Measurements from ENCODE around the gene IRGQ. TPM values are rescaled to one million over a fixed set of nuclear protein-coding genes. Genes with fewer than 3 reads are reported as not detected.

Gene IRGQ
- total and polyA plus RNA-seq, 12 donors = 7.0 to 57.9 (median 21.5) TPM

- TF ChIP-seq POLR2A (IDR thresholded peaks at IDR 0.05) (no peak), CTCF (IDR thresholded peaks at IDR 0.05) (no peak)
- Histone ChIP-seq H3K4me3 (no peak overlapping the region), H3K27ac (no peak overlapping the region), H3K4me1 (replicated peaks in 1 of 2) (peaks cover 9 to 34% of the 10 kb centered on the region in 2 donors), H3K9me3 (replicated peaks in 1 of 3) (no peaks in the 10 kb centered on the region), H3K27me3 (no peaks in the 10 kb centered on the region), H3K36me3 (replicated peaks in 1 of 2) (no peaks in the 10 kb centered on the region)
- DNase-seq = no peak
- WGBS, 4 donors = 86 to 92% (median 88%) methylated on average over 3 of the region's 3 CpGs
- intact Hi-C loops (cut with DNase I) = no loop called here
These were observed 17.1 kb downstream of the IRGQ start for GRCh38 chr19:43578787-43579186.

- Histone ChIP-seq H3K36me3 (replicated peaks in 1 of 2) (no peaks in the 10 kb centered on the region), H3K27me3 (no peaks in the 10 kb centered on the region), H3K27ac (peak overlapping the region in 2 of 5 donors; percentile 66 to 71), H3K4me1 (replicated peaks in 1 of 2) (peaks cover 9 to 27% of the 10 kb centered on the region in 2 donors), H3K4me3 (peak overlapping the region in 2 of 4 donors; percentile 8 to 54), H3K9me3 (replicated peaks in 1 of 3) (no peaks in the 10 kb centered on the region)
- DNase-seq = peak in 1 of 7 donors; percentile 65
- 71 to 76% (median 74%) methylated on average over 28 to 37 of the region's 37 CpGs for WGBS, 4 donors
- intact Hi-C loops (cut with DNase I) = no loop called here
- TF ChIP-seq CTCF (IDR thresholded peaks at IDR 0.05) (no peak), POLR2A (IDR thresholded peaks at IDR 0.05) (no peak)
These were observed 19.7 kb downstream of the IRGQ start for GRCh38 chr19:43575955-43576878.

GRCh38 chr19:43575156-43575950 is 20.6 kb downstream of the IRGQ start, which contains the start of the genes PINLYP and XRCC1:
Gene PINLYP (plus strand): TSS chr19:43575801. CDS start chr19:43577192, 1,391 bp downstream.
Gene XRCC1 (minus strand): TSS chr19:43575527. CDS start chr19:43575458, 69 bp downstream.
- peaks cover 9 to 20% of the 10 kb centered on the region in 2 donors for H3K4me1 ChIP-seq (replicated peaks in 1 of 2)
- 0% methylated on average over 20 to 51 of the region's 51 CpGs for WGBS, 4 donors
- peak within 1 kb of the TSS in 4 of 5 donors; percentile 69 to 86 (median 80) for H3K27ac ChIP-seq
- intact Hi-C loops (cut with DNase I) = no loop called here
- peak within 1 kb of the TSS; percentile 63 to 82 (median 68) for H3K4me3 ChIP-seq
- no peaks in the 10 kb centered on the region for H3K36me3 ChIP-seq (replicated peaks in 1 of 2)
- DNase-seq = peak; percentile 97 to 99 (median 99)
- TF ChIP-seq CTCF (IDR thresholded peaks at IDR 0.05) = no peak
- peak; percentile 45 to 56 for TF ChIP-seq POLR2A (IDR thresholded peaks at IDR 0.05)
- no peaks in the 10 kb centered on the region for H3K27me3 ChIP-seq
- H3K9me3 ChIP-seq (replicated peaks in 1 of 3) = no peaks in the 10 kb centered on the region
